ENCODE data around the gene CCL25.

The CCL25 gene

DNA sequence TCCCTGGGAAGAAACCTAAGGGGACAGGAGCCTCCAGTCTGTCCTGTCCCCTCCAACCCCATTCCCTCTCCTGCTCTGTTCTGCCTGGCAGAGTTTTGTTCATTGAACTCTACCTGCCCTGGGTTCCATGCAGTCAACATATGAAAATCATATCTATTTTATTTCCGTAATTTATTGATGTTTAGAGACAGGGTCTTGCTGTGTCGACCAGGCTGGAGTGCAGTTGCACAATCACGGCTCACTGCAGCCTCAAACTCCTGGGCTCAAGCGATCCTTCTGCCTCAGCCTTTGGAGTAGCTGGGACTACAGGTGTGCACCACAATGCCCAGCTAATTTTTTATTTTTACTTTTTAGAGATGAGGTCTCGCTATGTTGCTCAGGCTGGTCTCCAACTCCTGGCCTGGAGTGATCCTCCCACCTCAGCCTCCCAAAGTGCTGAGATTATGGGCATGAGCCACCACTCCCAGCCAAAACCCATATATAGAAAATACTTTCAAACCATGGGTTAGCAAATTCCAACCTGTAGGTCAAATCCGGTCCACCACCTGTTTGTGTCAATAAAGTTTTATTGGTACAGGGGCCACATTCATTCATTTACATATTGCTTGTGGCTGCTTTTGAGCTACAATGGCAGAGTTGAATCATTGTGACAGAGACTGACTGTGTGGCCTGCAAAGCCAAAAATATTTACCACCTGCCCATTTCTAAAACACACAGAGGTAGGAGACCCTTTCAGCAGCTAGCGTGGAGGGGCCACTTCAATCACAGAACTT, 57.5 kb downstream of the CCL25 start:
- no peak for DNase-seq (ENCODE audit: low spot score)

- DNase-seq (ENCODE audit: low spot score) = no peak
Observed at GRCh38 chr19:8110931-8111330, 58.4 kb downstream of the CCL25 start.

DNA sequence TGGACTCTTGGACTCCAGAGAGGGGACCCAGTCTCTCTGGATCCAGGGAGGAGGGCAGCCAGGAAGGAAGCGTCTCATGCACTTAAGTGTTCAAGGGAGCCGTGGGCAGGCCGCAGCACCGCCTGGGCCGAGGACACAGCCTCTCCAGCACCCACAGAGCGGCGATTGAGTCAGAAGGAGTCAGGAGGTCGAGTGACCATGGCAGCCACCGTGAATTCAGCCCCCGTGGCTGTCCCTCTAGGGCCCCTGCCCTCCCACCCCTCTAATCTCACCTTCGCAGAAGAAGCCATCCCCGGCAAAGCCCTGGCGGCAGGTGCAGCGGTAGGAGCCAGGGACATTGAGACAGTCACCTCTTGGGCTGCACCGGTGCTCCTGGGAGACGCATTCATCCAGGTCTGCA, 58.8 kb downstream of the CCL25 start:
- no peak for DNase-seq (ENCODE audit: low spot score)
